HCT116 (cell line): ENCODE data around the gene STAT6. TPM values are rescaled to one million over a fixed set of nuclear protein-coding genes. Genes with fewer than 3 reads are reported as not detected.

Source experiments
- ATAC-seq: fragments of 200-7000 bp; cut with Tn5 transposase; 2 replicates; pipeline ENCODE4 v1.9.1; 2020; ENCODE audit warnings: mild to moderate bottlenecking, moderate library complexity
- BruUV-seq: library from RNA; stranded (reverse); fragments of 400-500 nt; replicated peaks from 2 replicates; lab custom pipeline; 2021; lab: Mats Ljungman, UMichigan
- CTCF ChIA-PET: fragments of 300-600 bp; sonication (Branson Sonifier 250); formaldehyde crosslinking; loops from one replicate; lab custom pipeline; 2021; ENCODE audit warnings: antibody characterized with exemption; lab: Charles Lee
- POLR2A ChIA-PET: fragments of 300-600, 350-600 bp; sonication (Branson Sonifier 250); formaldehyde crosslinking; loops from one replicate; lab custom pipeline; 2021; ENCODE audit warnings: antibody characterized with exemption; lab: Charles Lee
- RAD21 ChIA-PET, 2 experiments: fragments of 300-600 bp; sonication (Branson Sonifier 250); formaldehyde crosslinking; loops; one replicate each; lab custom pipeline; 2023; ENCODE audit warnings: low total read pairs in 2 of 2; ENCODE audit not compliant: uncharacterized antibody in 2 of 2, unreplicated experiment in 2 of 2, low non-redundant PET in 1 of 2; lab: Charles Lee
- DNase-seq: peaks from one replicate; pipeline ENCODE4 v3.0.0-alpha.2; 2010; ENCODE audit warnings: low read depth, low spot score
- H2AFZ ChIP-seq: fragments of 200-600 bp; shearing (Covaris generic), sonication (generic); 2 replicates; pipeline ENCODE4 v1.6.1; 2017; ENCODE audit warnings: low read depth, mixed run types, mixed read lengths, antibody characterized with exemption, low read length; ENCODE audit not compliant: poor library complexity, severe bottlenecking
- H3K27ac ChIP-seq: 2 replicates; pipeline ENCODE4 v1.5.1; 2012; ENCODE audit warnings: low read depth, low read length
- H3K27me3 ChIP-seq: fragments of 200-600 bp; sonication (generic); 2 replicates; pipeline ENCODE4 v1.6.1; 2016; ENCODE audit warnings: mixed run types, low read length, mixed read lengths; ENCODE audit not compliant: insufficient read depth
- H3K36me3 ChIP-seq, 2 experiments: fragments of 200-500 bp in 1 of 2; fragments of 200-600 bp in 1 of 2; sonication (Bioruptor generic) in 1 of 2; sonication (generic) in 1 of 2; 2 replicates each; pipeline versions ENCODE4 v1.5.1 to v1.6.1; 2014 to 2016; ENCODE audit warnings: low read length in 2 of 2, inconsistent platforms in 1 of 2, mixed read lengths in 1 of 2, mixed run types in 1 of 2; ENCODE audit not compliant: insufficient read depth in 2 of 2, control insufficient read depth in 1 of 2
- H3K4me1 ChIP-seq, 2 experiments: fragments of 200-600 bp in 1 of 2; sonication (generic) in 1 of 2; 2 replicates each; pipeline versions ENCODE4 v1.5.1 to v1.6.1; 2012 to 2017; ENCODE audit warnings: low read length in 2 of 2, inconsistent platforms in 1 of 2, mild to moderate bottlenecking in 1 of 2, mixed read lengths in 1 of 2, mixed run types in 1 of 2, moderate library complexity in 1 of 2; ENCODE audit not compliant: insufficient read depth in 2 of 2, control insufficient read depth in 1 of 2
- H3K4me2 ChIP-seq: fragments of 200-600 bp; sonication (generic); 2 replicates; pipeline ENCODE4 v1.6.1; 2017; ENCODE audit warnings: mixed run types, low read length, mixed read lengths
- H3K4me3 ChIP-seq, 2 experiments: fragments of 200-600 bp in 1 of 2; sonication (generic) in 1 of 2; replicated peaks in 1 of 2; 2 replicates each; pipeline ENCODE4 v1.5.1; 2011 to 2016; ENCODE audit warnings: low read length in 2 of 2, control low read depth in 1 of 2, low read depth in 1 of 2, mild to moderate bottlenecking in 1 of 2, mixed read lengths in 1 of 2, mixed run types in 1 of 2
- H3K79me2 ChIP-seq: fragments of 200-600 bp; sonication (generic); 2 replicates; pipeline ENCODE4 v1.6.1; 2017; ENCODE audit warnings: mild to moderate bottlenecking, mixed run types, low read length, moderate library complexity, mixed read lengths; ENCODE audit not compliant: insufficient read depth
- H3K9ac ChIP-seq: fragments of 200-600 bp; sonication (generic); 2 replicates; pipeline ENCODE4 v1.6.1; 2016; ENCODE audit warnings: low read length, mixed read lengths
- H3K9me2 ChIP-seq: fragments of 200-600 bp; sonication (generic), shearing (Covaris generic); 2 replicates; pipeline ENCODE4 v1.6.1; 2017; ENCODE audit warnings: mixed run types, mild to moderate bottlenecking, moderate library complexity; ENCODE audit not compliant: insufficient read depth
- H3K9me3 ChIP-seq, 2 experiments: fragments of 200-500 bp in 1 of 2; fragments of 200-600 bp in 1 of 2; sonication (Bioruptor generic) in 1 of 2; sonication (generic) in 1 of 2; 2 replicates each; pipeline ENCODE4 v1.6.1; 2014 to 2017; ENCODE audit warnings: low read length in 2 of 2, mixed read lengths in 2 of 2, inconsistent platforms in 1 of 2, low read depth in 1 of 2, mild to moderate bottlenecking in 1 of 2, mixed run types in 1 of 2, moderate library complexity in 1 of 2; ENCODE audit not compliant: control insufficient read depth in 1 of 2, insufficient read depth in 1 of 2
- H4K20me1 ChIP-seq: fragments of 200-600 bp; sonication (generic), shearing (Covaris generic); 2 replicates; pipeline ENCODE4 v1.6.1; 2017; ENCODE audit warnings: mixed run types, mild to moderate bottlenecking, moderate library complexity; ENCODE audit not compliant: insufficient read depth
- ATF3 ChIP-seq: IDR thresholded peaks from 2 replicates; pipeline ENCODE4 v1.6.1; 2012
- CBX3 ChIP-seq: IDR thresholded peaks from 2 replicates; pipeline ENCODE4 v1.6.1; 2012; ENCODE audit warnings: low read depth
- CTCF ChIP-seq, 3 experiments: fragments of 200-600 bp in 1 of 3; sonication (generic) in 1 of 3; IDR thresholded peaks in 2 of 3; conservative IDR thresholded peaks in 1 of 3; 2 replicates each; pipeline ENCODE4 v1.5.1; 2012 to 2017; ENCODE audit warnings: low read depth in 2 of 3, low read length in 2 of 3, antibody characterized with exemption in 1 of 3, borderline replicate concordance in 1 of 3, control low read depth in 1 of 3, mild to moderate bottlenecking in 1 of 3, mixed read lengths in 1 of 3, mixed run types in 1 of 3, moderate library complexity in 1 of 3; ENCODE audit not compliant: insufficient read depth in 1 of 3
- ELF1 ChIP-seq: IDR thresholded peaks from 2 replicates; pipeline ENCODE4 v1.6.1; 2012; ENCODE audit warnings: low read depth, borderline replicate concordance
- EZH2 ChIP-seq: fragments of 200-600 bp; sonication (generic); IDR thresholded peaks from 2 replicates; pipeline ENCODE4 v1.6.1; 2017; ENCODE audit warnings: antibody characterized with exemption, mixed run types
- EZH2phosphoT487 ChIP-seq: fragments of 200-600 bp; IDR thresholded peaks from 2 replicates; pipeline ENCODE4 v1.6.1; 2018; ENCODE audit warnings: antibody characterized with exemption, borderline replicate concordance
- JUND ChIP-seq: IDR thresholded peaks from 2 replicates; pipeline ENCODE4 v1.6.1; 2012
- MAX ChIP-seq: IDR thresholded peaks from 2 replicates; pipeline ENCODE4 v1.6.1; 2012
- POLR2A ChIP-seq: IDR thresholded peaks from 2 replicates; pipeline ENCODE4 v1.7.0; 2011; ENCODE audit warnings: borderline replicate concordance; ENCODE audit not compliant: insufficient read depth, insufficient read length; ENCODE audit errors: extremely low read depth
- POLR2AphosphoS5 ChIP-seq: IDR thresholded peaks from 2 replicates; pipeline ENCODE4 v1.6.1; 2011; ENCODE audit warnings: mild to moderate bottlenecking, low read depth, low read length, moderate library complexity
- SP1 ChIP-seq: IDR thresholded peaks from 2 replicates; pipeline ENCODE4 v1.6.1; 2012; ENCODE audit warnings: low read depth
- intact Hi-C: fragments of 100-400 bp; cut with micrococcal nuclease; formaldehyde crosslinking; loops from 2 replicates; pipeline ENCODE4 v1.10.0; 2022
- total RNA-seq: library from RNA; stranded (reverse); gene quantifications from one replicate; pipeline ENCODE4 v1.2.1, GENCODE V29; 2021; ENCODE audit not compliant: unreplicated experiment

STAT6 gene
- total RNA-seq, 1 experiment from 2014 or later, result 78.5 TPM

- ChIA-PET CTCF (interaction anchor here (1.0 kb wide), 2 partner anchors 58 to 64 kb away, joined by 3 read pairs; no protein-coding TSS in a partner anchor), RAD21 (no interaction called here), POLR2A (interaction anchor here (0.7 kb wide), 1 partner anchor 46 kb away, joined by 3 read pairs; no protein-coding TSS in a partner anchor)
- Histone ChIP-seq H3K79me2 (no peaks in the 10 kb centered on the region; the same call in 1 of the 2 replicates), H3K27ac (no peak overlapping the region), H3K4me1 (0 out of 4 replicates have a peak, but pooled peaks cover 0 to 3% of the 10 kb centered on the region in 2 experiments), H3K4me3 (no peak overlapping the region), H3K36me3 (peaks cover 9 to 31% of the 10 kb centered on the region in 2 experiments; a peak in 3 of 4 replicates), H3K9me2 (no peaks in the 10 kb centered on the region), H2AFZ (no peak overlapping the region), H3K27me3 (no peaks in the 10 kb centered on the region), H3K9me3 (no peaks in the 10 kb centered on the region), H3K4me2 (no peak overlapping the region), H4K20me1 (no peaks in the 10 kb centered on the region; the same call in none of the 2 replicates), H3K9ac (no peak overlapping the region)
- TF ChIP-seq SP1 (no peak), POLR2AphosphoS5 (no peak), MAX (no peak), CBX3 (no peak), JUND (no peak)
- no peak for ATAC-seq
- DNase-seq, result no peak
- intact Hi-C loops, result loop anchor here (10.0 kb wide), 1 partner anchor 221 kb away; no protein-coding TSS in a partner anchor
- BruUV-seq, result no TSS peak
Measured at GRCh38 chr12:57066245-57066644, 44.9 kb downstream of the STAT6 start.

GRCh38 chr12:57063991-57064685 lies 47.0 kb downstream of the STAT6 start:
- CTCF ChIA-PET, result interaction anchor here (1.1 kb wide), 1 partner anchor 56 kb away, joined by 3 read pairs; no protein-coding TSS in a partner anchor
- DNase-seq (no peak), ATAC-seq (no peak)
- no peaks in the 10 kb centered on the region; the same call in none of the 2 replicates for H4K20me1 ChIP-seq
- peaks cover 12 to 40% of the 10 kb centered on the region in 2 experiments for H3K36me3 ChIP-seq
- RAD21 ChIA-PET, result no interaction called here
- no peak overlapping the region for H3K4me3 ChIP-seq
- TF ChIP-seq EZH2, result no peak
- TF ChIP-seq CTCF (IDR thresholded peaks at IDR 0.05 in 2 of 3, conservative IDR thresholded peaks at IDR 0.05 in 1 of 3; ENCODE audit: borderline replicate concordance in 1 of 3, insufficient read depth in 1 of 3, low read depth in 2 of 3, low read length in 2 of 3), result no peak
- TF ChIP-seq POLR2AphosphoS5, result no peak
- TF ChIP-seq ELF1, result no peak
- TF ChIP-seq EZH2phosphoT487, result no peak
- no peak for TF ChIP-seq POLR2A
- TF ChIP-seq SP1, result no peak
- no peak for TF ChIP-seq ATF3
- H3K4me2 ChIP-seq, result no peak overlapping the region
- H3K9me2 ChIP-seq, result no peaks in the 10 kb centered on the region
- no peak overlapping the region for H3K27ac ChIP-seq
- H3K9me3 ChIP-seq, result no peaks in the 10 kb centered on the region
- BruUV-seq, result no TSS peak
- no peak overlapping the region for H3K9ac ChIP-seq
- POLR2A ChIA-PET, result no interaction called here
- H2AFZ ChIP-seq, result no peak overlapping the region
- no peaks in the 10 kb centered on the region for H3K27me3 ChIP-seq
- no peaks in the 10 kb centered on the region; the same call in 1 of the 2 replicates for H3K79me2 ChIP-seq
- H3K4me1 ChIP-seq, result no peaks in the 10 kb centered on the region
- intact Hi-C loops, result loop anchor here (5.0 to 10.0 kb wide), 2 partner anchors 219 to 307 kb away; no protein-coding TSS in a partner anchor
